C4-2B (cell line): ENCODE data around the gene ZSWIM5.

Experiments
- ZFX ChIP-seq: fragments of 450-650 bp; IDR thresholded peaks from 2 replicates; pipeline ENCODE4 v1.6.1; 2017
- TF ChIP-seq, protein P1 (sequence below): fragments of 450-650 bp; conservative IDR thresholded peaks from 2 replicates; pipeline ENCODE4 v1.5.1; 2017; ENCODE audit warnings: mild to moderate bottlenecking

DNA sequence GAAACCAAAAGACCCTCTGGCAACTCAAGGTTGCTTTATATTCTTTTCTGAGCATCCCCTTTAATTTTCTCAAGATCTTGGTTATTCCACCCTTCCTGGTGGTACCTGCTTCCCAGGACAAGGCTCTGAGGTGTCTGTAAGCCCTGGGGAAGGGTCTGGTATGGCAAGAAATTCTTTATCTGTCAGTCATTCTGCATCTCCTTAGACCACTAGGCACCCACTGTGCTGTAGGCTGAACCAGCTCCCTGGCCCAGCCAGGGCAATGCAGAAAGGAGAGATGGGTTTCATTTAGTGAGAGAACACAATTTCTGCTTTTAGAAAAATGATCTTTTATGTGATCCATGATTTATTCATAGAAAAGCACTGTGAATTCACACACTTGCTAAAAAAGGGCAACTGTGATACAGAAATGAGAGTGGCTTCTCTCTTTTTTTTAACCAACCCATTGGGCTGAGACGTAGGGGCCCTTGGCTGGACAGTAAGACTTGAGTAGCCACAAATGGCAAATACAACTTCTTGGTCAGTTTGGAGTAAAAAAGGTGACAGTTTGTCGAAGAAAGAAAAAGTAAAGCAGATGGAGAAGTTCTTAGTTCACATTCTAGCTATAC lies 190.2 kb downstream of the ZSWIM5 start:
- TF ChIP-seq, protein P1, sequence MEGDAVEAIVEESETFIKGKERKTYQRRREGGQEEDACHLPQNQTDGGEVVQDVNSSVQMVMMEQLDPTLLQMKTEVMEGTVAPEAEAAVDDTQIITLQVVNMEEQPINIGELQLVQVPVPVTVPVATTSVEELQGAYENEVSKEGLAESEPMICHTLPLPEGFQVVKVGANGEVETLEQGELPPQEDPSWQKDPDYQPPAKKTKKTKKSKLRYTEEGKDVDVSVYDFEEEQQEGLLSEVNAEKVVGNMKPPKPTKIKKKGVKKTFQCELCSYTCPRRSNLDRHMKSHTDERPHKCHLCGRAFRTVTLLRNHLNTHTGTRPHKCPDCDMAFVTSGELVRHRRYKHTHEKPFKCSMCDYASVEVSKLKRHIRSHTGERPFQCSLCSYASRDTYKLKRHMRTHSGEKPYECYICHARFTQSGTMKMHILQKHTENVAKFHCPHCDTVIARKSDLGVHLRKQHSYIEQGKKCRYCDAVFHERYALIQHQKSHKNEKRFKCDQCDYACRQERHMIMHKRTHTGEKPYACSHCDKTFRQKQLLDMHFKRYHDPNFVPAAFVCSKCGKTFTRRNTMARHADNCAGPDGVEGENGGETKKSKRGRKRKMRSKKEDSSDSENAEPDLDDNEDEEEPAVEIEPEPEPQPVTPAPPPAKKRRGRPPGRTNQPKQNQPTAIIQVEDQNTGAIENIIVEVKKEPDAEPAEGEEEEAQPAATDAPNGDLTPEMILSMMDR = no peak
- TF ChIP-seq ZFX = no peak
